Ectodermal cell (in vitro differentiated cells): ENCODE measurements around the gene VSTM2L.

Experiments used
- H3K27ac ChIP-seq: 2 replicates; pipeline ENCODE4 v1.7.0; 2013; ENCODE audit warnings: mild to moderate bottlenecking, low read depth, low read length; ENCODE audit not compliant: insufficient read depth, poor library complexity, severe bottlenecking
- H3K27me3 ChIP-seq: 2 replicates; pipeline ENCODE4 v1.7.0; 2013; ENCODE audit warnings: mild to moderate bottlenecking, low read length; ENCODE audit not compliant: insufficient read depth, control insufficient read depth, poor library complexity, severe bottlenecking
- H3K36me3 ChIP-seq: one replicate; pipeline ENCODE4 v1.7.0; 2013; ENCODE audit warnings: low read length; ENCODE audit not compliant: control insufficient read depth, insufficient read depth
- H3K4me1 ChIP-seq: one replicate; pipeline ENCODE4 v1.7.0; 2013; ENCODE audit warnings: low read length; ENCODE audit not compliant: control insufficient read depth, insufficient read depth
- H3K4me3 ChIP-seq: 2 replicates; pipeline ENCODE4 v1.7.0; 2013; ENCODE audit warnings: low read depth, low read length, control low read depth; ENCODE audit not compliant: insufficient read depth
- H3K9me3 ChIP-seq: 2 replicates; pipeline ENCODE4 v1.7.0; 2013; ENCODE audit warnings: mild to moderate bottlenecking, low read length, moderate library complexity; ENCODE audit not compliant: control insufficient read depth
- WGBS, 2 experiments: methylation state at CpG; one replicate each; pipeline ENCODE4 v1.1.7; 2013; ENCODE audit warnings: missing lambda C conversion rate in 2 of 2; 5-methylcytosine and 5-hydroxymethylcytosine counted together

Gene VSTM2L

GRCh38 chr20:37878835-37879599 lies 23.9 kb upstream of the VSTM2L start:
- Histone ChIP-seq H3K9me3 (no peaks in the 10 kb centered on the region), H3K36me3 (no peaks in the 10 kb centered on the region), H3K4me3 (no peak overlapping the region), H3K27ac (no peak overlapping the region), H3K4me1 (peaks cover 7% of the 10 kb centered on the region), H3K27me3 (no peaks in the 10 kb centered on the region)
- 92 to 93% methylated on average over 11 to 12 of the region's 12 CpGs for WGBS, 2 experiments

GRCh38 chr20:37879843-37880242 lies 23.1 kb upstream of the VSTM2L start:
- H3K4me1 ChIP-seq = peaks cover 7% of the 10 kb centered on the region
- H3K4me3 ChIP-seq = no peak overlapping the region
- no peaks in the 10 kb centered on the region for H3K36me3 ChIP-seq
- WGBS, 2 experiments = 89 to 97% methylated on average over 1 of the region's 1 CpG
- H3K9me3 ChIP-seq = no peaks in the 10 kb centered on the region
- no peak overlapping the region for H3K27ac ChIP-seq
- H3K27me3 ChIP-seq = no peaks in the 10 kb centered on the region

GRCh38 chr20:37880726-37881591 lies 22.0 kb upstream of the VSTM2L start:
- Histone ChIP-seq H3K27ac (no peak overlapping the region), H3K9me3 (no peaks in the 10 kb centered on the region), H3K4me3 (no peak overlapping the region), H3K36me3 (no peaks in the 10 kb centered on the region), H3K27me3 (no peaks in the 10 kb centered on the region), H3K4me1 (peaks cover 7% of the 10 kb centered on the region)
- WGBS, 2 experiments = 91% methylated on average over 18 of the region's 18 CpGs

- Histone ChIP-seq H3K27me3 (no peaks in the 10 kb centered on the region), H3K4me3 (no peak overlapping the region), H3K27ac (no peak overlapping the region), H3K4me1 (peaks cover 7% of the 10 kb centered on the region), H3K36me3 (no peaks in the 10 kb centered on the region), H3K9me3 (no peaks in the 10 kb centered on the region)
- WGBS, 2 experiments = 92% methylated on average over 22 of the region's 22 CpGs
These were observed 21.2 kb upstream of the VSTM2L start for GRCh38 chr20:37881601-37882343.

GRCh38 chr20:37882961-37883712 lies 19.8 kb upstream of the VSTM2L start:
- Histone ChIP-seq H3K4me1 (peaks cover 7% of the 10 kb centered on the region), H3K36me3 (no peaks in the 10 kb centered on the region)

GRCh38 chr20:37885042-37885441 lies 17.9 kb upstream of the VSTM2L start:
- WGBS, 2 experiments = 90 to 94% methylated on average over 8 of the region's 8 CpGs
- Histone ChIP-seq H3K27me3 (no peaks in the 10 kb centered on the region), H3K9me3 (no peaks in the 10 kb centered on the region), H3K4me3 (no peak overlapping the region), H3K4me1 (peaks cover 7% of the 10 kb centered on the region), H3K36me3 (no peaks in the 10 kb centered on the region), H3K27ac (no peak overlapping the region)

More at GRCh38 chr20:37882961-37883712, 19.8 kb upstream of the VSTM2L start:
- Histone ChIP-seq H3K4me3 (no peak overlapping the region), H3K27ac (no peak overlapping the region), H3K27me3 (no peaks in the 10 kb centered on the region), H3K9me3 (no peaks in the 10 kb centered on the region)
- WGBS, 2 experiments = 88 to 90% methylated on average over 16 of the region's 16 CpGs

GRCh38 chr20:37885593-37886503 lies 17.1 kb upstream of the VSTM2L start:
- Histone ChIP-seq H3K27me3 (no peaks in the 10 kb centered on the region), H3K36me3 (no peaks in the 10 kb centered on the region), H3K9me3 (no peaks in the 10 kb centered on the region), H3K4me1 (peaks cover 9% of the 10 kb centered on the region), H3K27ac (no peak overlapping the region), H3K4me3 (no peak overlapping the region)
- 84 to 86% methylated on average over 31 to 32 of the region's 32 CpGs for WGBS, 2 experiments

GRCh38 chr20:37886851-37887297 lies 16.1 kb upstream of the VSTM2L start:
- no peaks in the 10 kb centered on the region for H3K36me3 ChIP-seq
- 94 to 95% methylated on average over 4 of the region's 4 CpGs for WGBS, 2 experiments
- no peak overlapping the region for H3K4me3 ChIP-seq
- no peaks in the 10 kb centered on the region for H3K9me3 ChIP-seq
- no peaks in the 10 kb centered on the region for H3K27me3 ChIP-seq
- H3K27ac ChIP-seq = no peak overlapping the region
- H3K4me1 ChIP-seq = peaks cover 12% of the 10 kb centered on the region

- Histone ChIP-seq H3K36me3 (no peaks in the 10 kb centered on the region), H3K4me1 (peaks cover 4% of the 10 kb centered on the region), H3K27ac (no peak overlapping the region), H3K9me3 (no peaks in the 10 kb centered on the region), H3K27me3 (no peaks in the 10 kb centered on the region), H3K4me3 (no peak overlapping the region)
- WGBS, 2 experiments = 94 to 95% methylated on average over 9 to 10 of the region's 10 CpGs
These were observed 14.3 kb upstream of the VSTM2L start for GRCh38 chr20:37888641-37889040.
